Kidney (tissue), 14 donors: Measurements from ENCODE around the gene OR1F1. TPM values are rescaled to one million over a fixed set of nuclear protein-coding genes. Genes with fewer than 3 reads are reported as not detected.

Experiments used
- DNase-seq, 5 donors: peaks; one replicate each; pipeline ENCODE4 v3.0.0-alpha.2; 2013 to 2020
- FAIRE-seq: peaks from 2 replicates; lab custom pipeline; 2012; peaks lifted over from hg19 to GRCh38; lab: Jason Lieb, UNC
- H3K27ac ChIP-seq, 2 donors: one replicate each; pipeline ENCODE4 v1.7.0; 2013; ENCODE audit warnings: low read depth in 2 of 2, low read length in 2 of 2, inconsistent platforms in 1 of 2
- H3K27me3 ChIP-seq: one replicate; pipeline ENCODE4 v1.7.1; 2013; ENCODE audit warnings: low read length, inconsistent platforms; ENCODE audit not compliant: control insufficient read depth, insufficient read depth
- H3K36me3 ChIP-seq, 3 donors: one replicate each; pipeline versions ENCODE4 v1.7.0 to v1.7.1; 2013; ENCODE audit warnings: low read length in 3 of 3, control low read depth in 1 of 3, inconsistent platforms in 1 of 3; ENCODE audit not compliant: insufficient read depth in 3 of 3, control insufficient read depth in 2 of 3
- H3K4me1 ChIP-seq, 3 donors: one replicate each; pipeline versions ENCODE4 v1.7.0 to v1.7.1; 2013; ENCODE audit warnings: low read length in 3 of 3, inconsistent platforms in 1 of 3, low read depth in 1 of 3; ENCODE audit not compliant: control insufficient read depth in 2 of 3, insufficient read depth in 2 of 3
- H3K4me3 ChIP-seq, 3 donors: one replicate each; pipeline versions ENCODE4 v1.7.0 to v1.8.1; 2013; ENCODE audit warnings: low read length in 3 of 3, control low read depth in 1 of 3, inconsistent platforms in 1 of 3
- H3K9ac ChIP-seq, 3 donors: one replicate each; pipeline versions ENCODE4 v1.7.0 to v1.7.1; 2013; ENCODE audit warnings: low read length in 3 of 3, control low read depth in 1 of 3, inconsistent platforms in 1 of 3
- H3K9me3 ChIP-seq, 3 donors: one replicate each; pipeline versions ENCODE4 v1.7.0 to v1.7.1; 2013; ENCODE audit warnings: low read length in 3 of 3, control low read depth in 1 of 3, inconsistent platforms in 1 of 3; ENCODE audit not compliant: control insufficient read depth in 2 of 3, insufficient read depth in 1 of 3
- CTCF ChIP-seq: IDR thresholded peaks from 3 replicates; pipeline ENCODE4 v1.5.1; 2012; ENCODE audit warnings: mild to moderate bottlenecking, moderate library complexity, borderline replicate concordance; ENCODE audit not compliant: insufficient read depth; ENCODE audit errors: extremely low read depth
- intact Hi-C: fragments of 100-400 bp; cut with DNase I; formaldehyde crosslinking; loops from one replicate; pipeline ENCODE4 v1.11.1; 2022
- polyA plus RNA-seq: library from polyadenylated mRNA; stranded (reverse); fragments of 350-450 nt; fragmentation: Illumina TruSeq; extraction: RNeasy Lipid Tissue Mini Kit (QIAGEN cat#74804); gene quantifications from one replicate; pipeline ENCODE4 v1.2.3, GENCODE V29; 2014; ENCODE audit warnings: low read depth, low replicate concordance; ENCODE audit not compliant: insufficient read depth
- total RNA-seq: library from RNA; stranded (reverse); fragmentation: NEBNext Ultra II Directional; extraction: Animal tissue kit (Norgen Biotek cat#: 25700); gene quantifications from one replicate; pipeline ENCODE4 v1.2.1, GENCODE V29; 2021
- donor health status: control.
- donor health status: control.
- donor health status: control.
- donor health status: control.
- donor health status: control.
- donor health status: DM: yes; HTN: yes; CAD: no.
- donor health status: Normal renal cell carcinoma (clear cell type).

Gene OR1F1
- total and polyA plus RNA-seq, 2 donors from 2014 or later: not detected

GRCh38 chr16:3252967-3253366 is 65.0 kb downstream of the OR1F1 start:
- TF ChIP-seq CTCF: no peak
- Histone ChIP-seq H3K27ac (no peak overlapping the region), H3K4me1 (no peaks in the 10 kb centered on the region), H3K9ac (no peak overlapping the region), H3K36me3 (no peaks in the 10 kb centered on the region), H3K9me3 (no peaks in the 10 kb centered on the region), H3K4me3 (no peak overlapping the region), H3K27me3 (no peaks in the 10 kb centered on the region)
- DNase-seq (no peak), FAIRE-seq (no peak)
- intact Hi-C loops: no loop called here

DNA sequence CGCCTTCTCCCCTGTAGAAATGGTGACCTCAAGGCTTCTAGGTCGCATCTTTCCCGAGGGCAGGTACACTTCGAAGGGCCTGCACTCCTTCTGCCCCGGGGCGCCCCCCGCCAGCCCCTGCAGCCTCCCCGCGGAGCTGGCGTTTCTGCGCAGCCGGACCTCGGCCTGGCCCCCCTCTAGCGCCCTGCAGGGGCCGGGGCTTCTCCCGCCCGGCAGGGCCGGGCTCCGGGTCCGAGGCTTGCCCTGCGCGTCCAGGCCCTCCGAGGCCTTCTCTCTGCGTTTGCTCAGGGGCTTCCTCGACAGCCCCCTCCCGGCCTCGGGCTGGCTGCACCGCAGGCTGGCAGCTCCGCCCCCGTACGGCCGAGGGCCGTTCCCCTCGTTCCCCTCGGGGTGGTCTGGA is 66.3 kb downstream of the OR1F1 start:
- no peak for FAIRE-seq
- intact Hi-C loops: no loop called here

More for the DNA sequence above, 66.3 kb downstream of the OR1F1 start:
- Histone ChIP-seq H3K36me3 (no peaks in the 10 kb centered on the region), H3K9ac (no peak overlapping the region), H3K27me3 (no peaks in the 10 kb centered on the region), H3K4me1 (no peaks in the 10 kb centered on the region), H3K9me3 (no peaks in the 10 kb centered on the region), H3K4me3 (no peak overlapping the region), H3K27ac (no peak overlapping the region)
- DNase-seq: no peak
- no peak for TF ChIP-seq CTCF

Other genes starting within 250 kb of the OR1F1 start
- gene KREMEN2, start 223.9 kb upstream of the OR1F1 start, total RNA-seq: not detected
- not detected for gene KREMEN2, start 223.9 kb upstream of the OR1F1 start, polyA plus RNA-seq
- 5.9 TPM for gene PAQR4, start 218.9 kb upstream of the OR1F1 start, total RNA-seq
- gene PAQR4, start 218.9 kb upstream of the OR1F1 start, polyA plus RNA-seq: 3.5 TPM
- gene PKMYT1, start 207.8 kb upstream of the OR1F1 start, total RNA-seq: 2.2 TPM
- 0.97 TPM for gene PKMYT1, start 207.8 kb upstream of the OR1F1 start, polyA plus RNA-seq
- gene CLDN9, start 175.3 kb upstream of the OR1F1 start, total RNA-seq: 0.60 TPM
- gene CLDN9, start 175.3 kb upstream of the OR1F1 start, polyA plus RNA-seq: not detected
- gene CLDN6, start 170.0 kb upstream of the OR1F1 start, total RNA-seq: 0.47 TPM
- gene CLDN6, start 170.0 kb upstream of the OR1F1 start, polyA plus RNA-seq: not detected
- 114 TPM for gene TNFRSF12A, start 167.8 kb upstream of the OR1F1 start, total RNA-seq
- gene TNFRSF12A, start 167.8 kb upstream of the OR1F1 start, polyA plus RNA-seq: 87.3 TPM
- gene HCFC1R1, start 164.3 kb upstream of the OR1F1 start, total RNA-seq: 61.3 TPM
- 332 TPM for gene HCFC1R1, start 164.3 kb upstream of the OR1F1 start, polyA plus RNA-seq
- 26.1 TPM for gene THOC6, start 164.2 kb upstream of the OR1F1 start, total RNA-seq
- 21.2 TPM for gene THOC6, start 164.2 kb upstream of the OR1F1 start, polyA plus RNA-seq
- gene BICDL2, start 151.3 kb upstream of the OR1F1 start, total RNA-seq: 12.1 TPM
- 2.9 TPM for gene BICDL2, start 151.3 kb upstream of the OR1F1 start, polyA plus RNA-seq
- 1.7 TPM for gene MMP25, start 141.6 kb upstream of the OR1F1 start, total RNA-seq
- gene MMP25, start 141.6 kb upstream of the OR1F1 start, polyA plus RNA-seq: 0.65 TPM
- 181 TPM for gene IL32, start 122.6 kb upstream of the OR1F1 start, total RNA-seq
- gene IL32, start 122.6 kb upstream of the OR1F1 start, polyA plus RNA-seq: 495 TPM
- not detected for gene ZSCAN10, start 88.9 kb upstream of the OR1F1 start, total RNA-seq
- not detected for gene ZSCAN10, start 88.9 kb upstream of the OR1F1 start, polyA plus RNA-seq
- gene ZNF205, start 75.6 kb upstream of the OR1F1 start, total RNA-seq: 12.7 TPM
- 14.1 TPM for gene ZNF205, start 75.6 kb upstream of the OR1F1 start, polyA plus RNA-seq
- 12.5 TPM for gene ZNF213, start 53.2 kb upstream of the OR1F1 start, total RNA-seq
- 5.6 TPM for gene ZNF213, start 53.2 kb upstream of the OR1F1 start, polyA plus RNA-seq
- 9.6 TPM for gene ZNF200, start 47.0 kb downstream of the OR1F1 start, total RNA-seq
- gene ZNF200, start 47.0 kb downstream of the OR1F1 start, polyA plus RNA-seq: 3.3 TPM
- gene MEFV, start 68.4 kb downstream of the OR1F1 start, total RNA-seq: 4.1 TPM
- gene MEFV, start 68.4 kb downstream of the OR1F1 start, polyA plus RNA-seq: not detected
- gene ZNF263, start 95.3 kb downstream of the OR1F1 start, total RNA-seq: 29.7 TPM
- 14.6 TPM for gene ZNF263, start 95.3 kb downstream of the OR1F1 start, polyA plus RNA-seq
- 7.5 TPM for gene TIGD7, start 117.2 kb downstream of the OR1F1 start, total RNA-seq
- 4.2 TPM for gene TIGD7, start 117.2 kb downstream of the OR1F1 start, polyA plus RNA-seq
- gene ZNF75A, start 117.3 kb downstream of the OR1F1 start, total RNA-seq: 41.3 TPM
- 14.3 TPM for gene ZNF75A, start 117.3 kb downstream of the OR1F1 start, polyA plus RNA-seq
- gene OR2C1, start 167.7 kb downstream of the OR1F1 start, total RNA-seq: not detected
- not detected for gene OR2C1, start 167.7 kb downstream of the OR1F1 start, polyA plus RNA-seq
- 16.3 TPM for gene ZSCAN32, start 212.8 kb downstream of the OR1F1 start, total RNA-seq
- gene ZSCAN32, start 212.8 kb downstream of the OR1F1 start, polyA plus RNA-seq: 9.8 TPM
- gene ZNF174, start 213.0 kb downstream of the OR1F1 start, total RNA-seq: 12.4 TPM
- 10.9 TPM for gene ZNF174, start 213.0 kb downstream of the OR1F1 start, polyA plus RNA-seq